Left colon (tissue), 2 donors: ENCODE measurements around the gene CLC. TPM values are rescaled to one million over a fixed set of nuclear protein-coding genes. Genes with fewer than 3 reads are reported as not detected.
A peak's percentile ranks its signal among the peaks of the same experiment; 100 is the strongest.
"Not testable (repeated sequence)": the region's sequence is repeated elsewhere in the genome, so short reads cannot be mapped to it uniquely, and the experiment has no call there.

ENCODE experiments used
- ATAC-seq: fragments of 200-7000 bp; cut with Tn5 transposase; one replicate; pipeline ENCODE4 v1.9.1; 2020; ENCODE audit warnings: mild to moderate bottlenecking, moderate library complexity
- DNase-seq, 2 donors: peaks; one replicate each; pipeline ENCODE4 v3.0.0-alpha.2; 2020
- intact Hi-C, 2 donors: fragments of 100-400 bp; cut with DNase I in 1 of 2; cut with micrococcal nuclease in 1 of 2; formaldehyde crosslinking; loops; one replicate each; pipeline versions ENCODE4 v1.11.2 to v1.14.0; 2022; cut with DNase I, micrococcal nuclease
- total RNA-seq, 2 donors: library from RNA; stranded (reverse); fragmentation: NEBNext Ultra II Directional; extraction: Animal tissue kit (Norgen Biotek cat#: 25700); gene quantifications; one replicate each; pipeline ENCODE4 v1.2.1, GENCODE V29; 2021
- donor health status: DM: no; HTN: no; CAD: no.
- donor health status: DM: yes; HTN: yes; CAD: no.

The CLC gene
- total RNA-seq, 2 donors from 2014 or later = 1.8 TPM; not detected in 1

DNA sequence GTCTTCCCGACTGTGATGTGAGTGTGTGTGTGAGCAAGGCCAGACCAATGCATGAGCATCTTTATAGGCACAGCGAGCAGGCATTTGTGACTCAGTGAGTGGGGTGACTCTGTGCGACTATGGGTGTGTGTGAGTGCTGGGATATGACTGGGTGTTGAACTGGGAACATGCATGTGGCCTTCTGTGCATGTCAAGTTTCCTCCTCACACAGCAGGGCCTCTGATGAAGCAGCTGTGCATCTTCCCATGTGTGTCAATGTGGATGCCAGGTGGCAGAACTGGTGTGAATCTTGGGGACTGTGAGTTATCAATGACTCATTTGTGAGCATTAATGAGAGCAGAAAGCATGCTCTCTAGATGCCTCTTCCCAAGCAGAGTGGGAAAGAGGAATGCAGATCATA is 45.7 kb downstream of the CLC start:
- no peak for ATAC-seq
- intact Hi-C loops = no loop called here

DNA sequence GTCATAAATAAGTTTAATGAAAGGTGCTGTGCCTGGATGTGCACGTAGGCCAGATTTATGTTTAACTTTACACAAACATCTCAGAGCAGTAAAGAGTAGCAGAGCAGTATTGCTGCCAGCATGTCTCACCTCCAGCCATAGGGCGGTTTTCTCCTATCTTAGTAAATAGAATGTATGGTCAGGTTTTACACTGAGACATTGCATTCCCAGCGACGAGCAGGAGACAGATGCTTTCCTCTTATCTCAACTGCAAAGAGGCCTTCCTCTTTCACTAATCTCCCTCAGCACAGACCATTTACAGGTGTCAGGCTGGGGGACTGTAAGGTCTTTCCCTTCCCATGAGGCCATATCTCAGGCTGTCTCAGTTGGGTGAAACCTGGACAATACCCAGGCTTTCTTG is 49.2 kb downstream of the CLC start:
- ATAC-seq = peak; percentile 15
- intact Hi-C loops, DNase-seq: not testable (repeated sequence)

More for the DNA sequence above, 45.7 kb downstream of the CLC start:
- DNase-seq = no peak

DNA sequence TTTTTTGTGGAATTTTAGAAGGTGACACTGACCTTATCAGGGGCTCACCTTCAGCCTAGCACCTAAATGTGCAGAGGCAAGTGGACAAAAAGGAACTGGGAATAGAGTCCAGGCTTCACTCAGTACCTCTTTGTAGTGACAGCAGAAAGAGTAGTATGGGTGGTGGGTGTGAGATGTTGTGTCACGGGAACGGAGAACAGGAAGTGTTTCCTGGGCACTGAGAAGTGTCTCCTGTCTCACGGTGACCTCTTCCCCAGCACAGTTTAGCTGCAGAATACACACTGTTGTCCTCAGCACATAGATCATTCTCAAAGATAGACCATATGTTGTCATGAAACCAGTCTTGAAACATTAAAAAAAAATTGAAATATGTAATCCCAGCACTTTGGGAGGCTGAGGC is 51.1 kb downstream of the CLC start:
- intact Hi-C loops = no loop called here
- DNase-seq (no peak), ATAC-seq (no peak)

DNA sequence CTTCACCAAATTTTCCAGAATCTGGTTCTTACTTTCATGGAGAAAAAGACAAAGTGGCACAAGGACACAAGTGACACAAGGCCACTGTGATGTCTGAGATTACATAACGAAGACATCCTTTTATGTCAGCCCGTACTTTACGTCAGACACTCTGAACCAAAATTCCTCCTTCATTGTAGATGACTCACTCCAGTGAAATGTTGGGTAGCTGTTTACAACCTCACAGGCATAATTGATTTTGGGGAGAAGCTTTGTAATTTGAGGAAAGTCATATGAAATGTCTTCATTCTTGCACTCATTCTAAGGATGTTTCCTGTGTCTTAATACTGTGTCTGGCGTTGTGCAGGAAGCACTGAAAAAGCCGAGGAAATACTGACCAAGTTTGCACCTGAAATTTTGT is 53.6 kb downstream of the CLC start:
- intact Hi-C loops = no loop called here
- DNase-seq = no peak
- ATAC-seq = no peak

DNA sequence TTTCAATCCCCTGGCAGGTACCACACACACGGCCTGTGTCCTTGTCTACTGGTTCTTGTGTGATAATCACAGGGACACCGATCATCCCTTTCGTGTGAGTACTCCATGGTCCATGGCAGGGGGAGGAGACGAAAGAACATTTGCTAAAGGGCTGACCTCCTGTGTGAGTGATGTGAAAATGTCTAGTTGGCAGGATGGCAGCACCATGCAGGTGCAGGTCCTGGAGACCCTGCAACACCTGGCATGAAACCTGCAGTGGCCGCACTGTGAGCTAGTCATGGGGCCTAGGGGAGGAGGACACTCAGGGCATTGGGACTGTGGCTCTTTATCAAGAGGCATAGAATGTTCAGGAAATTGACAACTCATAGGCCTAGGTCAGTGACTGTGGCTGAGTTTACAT is 56.4 kb downstream of the CLC start:
- no peak for ATAC-seq
- no peak for DNase-seq
- intact Hi-C loops = no loop called here

Other genes with a start within 250 kb of the CLC start
- gene DLL3, start 239.1 kb downstream of the CLC start, total RNA-seq = under 1 TPM in 1 of 2 donors, not detected in 1; 0.12 TPM
- not detected for gene SELENOV, start 222.9 kb downstream of the CLC start, total RNA-seq
- under 1 TPM; 0.15 to 0.75 TPM for gene EID2B, start 205.2 kb downstream of the CLC start, total RNA-seq
- gene EID2, start 197.9 kb downstream of the CLC start, total RNA-seq = 10 to 100 TPM; 10.4 to 10.6 TPM
- not detected for gene LGALS13, start 135.5 kb downstream of the CLC start, total RNA-seq
- not detected for gene LGALS16, start 82.1 kb downstream of the CLC start, total RNA-seq
- gene LGALS14, start 33.5 kb downstream of the CLC start, total RNA-seq = not detected
- not detected for gene LEUTX, start 40.8 kb upstream of the CLC start, total RNA-seq
- gene DYRK1B, start 96.1 kb upstream of the CLC start, total RNA-seq = 10 to 100 TPM in 1 of 2 donors, 1 to 10 TPM in 1; 7.6 to 16.3 TPM
- 100 to 1,000 TPM; 128 to 166 TPM for gene FBL, start 108.3 kb upstream of the CLC start, total RNA-seq
- gene FCGBP, start 196.6 kb upstream of the CLC start, total RNA-seq = 1,000 to 10,000 TPM; 6,411 to 6,996 TPM
- gene PSMC4, start 233.1 kb upstream of the CLC start, total RNA-seq = 10 to 100 TPM; 71.7 to 83.1 TPM